ENCODE results near the gene TIMM50. TPM values are rescaled to one million over a fixed set of nuclear protein-coding genes. Genes with fewer than 3 reads are reported as not detected.

Gene TIMM50
- polyA plus RNA-seq, 1 donor from 2014 or later, result 66.2 TPM

GRCh38 chr19:39506944-39507714 is 26.5 kb downstream of the TIMM50 start:
- H3K4me2 ChIP-seq (ENCODE audit: low read length), result peak overlapping the region; percentile 62
- H3F3A ChIP-seq (ENCODE audit: insufficient read depth, low read length, poor library complexity, severe bottlenecking), result no peaks in the 10 kb centered on the region
- no peaks in the 10 kb centered on the region for H3K79me2 ChIP-seq (replicated peaks; ENCODE audit: insufficient read depth, low read length)
- TF ChIP-seq, protein P1, sequence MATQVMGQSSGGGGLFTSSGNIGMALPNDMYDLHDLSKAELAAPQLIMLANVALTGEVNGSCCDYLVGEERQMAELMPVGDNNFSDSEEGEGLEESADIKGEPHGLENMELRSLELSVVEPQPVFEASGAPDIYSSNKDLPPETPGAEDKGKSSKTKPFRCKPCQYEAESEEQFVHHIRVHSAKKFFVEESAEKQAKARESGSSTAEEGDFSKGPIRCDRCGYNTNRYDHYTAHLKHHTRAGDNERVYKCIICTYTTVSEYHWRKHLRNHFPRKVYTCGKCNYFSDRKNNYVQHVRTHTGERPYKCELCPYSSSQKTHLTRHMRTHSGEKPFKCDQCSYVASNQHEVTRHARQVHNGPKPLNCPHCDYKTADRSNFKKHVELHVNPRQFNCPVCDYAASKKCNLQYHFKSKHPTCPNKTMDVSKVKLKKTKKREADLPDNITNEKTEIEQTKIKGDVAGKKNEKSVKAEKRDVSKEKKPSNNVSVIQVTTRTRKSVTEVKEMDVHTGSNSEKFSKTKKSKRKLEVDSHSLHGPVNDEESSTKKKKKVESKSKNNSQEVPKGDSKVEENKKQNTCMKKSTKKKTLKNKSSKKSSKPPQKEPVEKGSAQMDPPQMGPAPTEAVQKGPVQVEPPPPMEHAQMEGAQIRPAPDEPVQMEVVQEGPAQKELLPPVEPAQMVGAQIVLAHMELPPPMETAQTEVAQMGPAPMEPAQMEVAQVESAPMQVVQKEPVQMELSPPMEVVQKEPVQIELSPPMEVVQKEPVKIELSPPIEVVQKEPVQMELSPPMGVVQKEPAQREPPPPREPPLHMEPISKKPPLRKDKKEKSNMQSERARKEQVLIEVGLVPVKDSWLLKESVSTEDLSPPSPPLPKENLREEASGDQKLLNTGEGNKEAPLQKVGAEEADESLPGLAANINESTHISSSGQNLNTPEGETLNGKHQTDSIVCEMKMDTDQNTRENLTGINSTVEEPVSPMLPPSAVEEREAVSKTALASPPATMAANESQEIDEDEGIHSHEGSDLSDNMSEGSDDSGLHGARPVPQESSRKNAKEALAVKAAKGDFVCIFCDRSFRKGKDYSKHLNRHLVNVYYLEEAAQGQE (IDR thresholded peaks at IDR 0.05; ENCODE audit: borderline replicate concordance), result peak; percentile 24
- TF ChIP-seq EP300 (conservative IDR thresholded peaks at IDR 0.05; ENCODE audit: poor library complexity, severe bottlenecking) (peak; percentile 32), SMC3 (conservative IDR thresholded peaks at IDR 0.05; ENCODE audit: poor library complexity) (peak; percentile 18), MXI1 (conservative IDR thresholded peaks at IDR 0.05; ENCODE audit: poor library complexity, severe bottlenecking) (peak; percentile 95), RAD21 (conservative IDR thresholded peaks at IDR 0.05) (no peak), POLR2AphosphoS5 (IDR thresholded peaks at IDR 0.05) (peak; percentile 51), TAF1 (IDR thresholded peaks at IDR 0.05; ENCODE audit: low read depth) (no peak), EZH2 (IDR thresholded peaks at IDR 0.05; ENCODE audit: borderline replicate concordance, insufficient read depth, low read length, poor library complexity, severe bottlenecking) (no peak)
- TF ChIP-seq, protein P2, sequence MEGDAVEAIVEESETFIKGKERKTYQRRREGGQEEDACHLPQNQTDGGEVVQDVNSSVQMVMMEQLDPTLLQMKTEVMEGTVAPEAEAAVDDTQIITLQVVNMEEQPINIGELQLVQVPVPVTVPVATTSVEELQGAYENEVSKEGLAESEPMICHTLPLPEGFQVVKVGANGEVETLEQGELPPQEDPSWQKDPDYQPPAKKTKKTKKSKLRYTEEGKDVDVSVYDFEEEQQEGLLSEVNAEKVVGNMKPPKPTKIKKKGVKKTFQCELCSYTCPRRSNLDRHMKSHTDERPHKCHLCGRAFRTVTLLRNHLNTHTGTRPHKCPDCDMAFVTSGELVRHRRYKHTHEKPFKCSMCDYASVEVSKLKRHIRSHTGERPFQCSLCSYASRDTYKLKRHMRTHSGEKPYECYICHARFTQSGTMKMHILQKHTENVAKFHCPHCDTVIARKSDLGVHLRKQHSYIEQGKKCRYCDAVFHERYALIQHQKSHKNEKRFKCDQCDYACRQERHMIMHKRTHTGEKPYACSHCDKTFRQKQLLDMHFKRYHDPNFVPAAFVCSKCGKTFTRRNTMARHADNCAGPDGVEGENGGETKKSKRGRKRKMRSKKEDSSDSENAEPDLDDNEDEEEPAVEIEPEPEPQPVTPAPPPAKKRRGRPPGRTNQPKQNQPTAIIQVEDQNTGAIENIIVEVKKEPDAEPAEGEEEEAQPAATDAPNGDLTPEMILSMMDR (IDR thresholded peaks at IDR 0.05; ENCODE audit: poor library complexity, severe bottlenecking), result no peak
- H2AFZ ChIP-seq (ENCODE audit: low read depth, low read length), result peak overlapping the region; percentile 69
- H3K9me3 ChIP-seq (ENCODE audit: low read length), result no peaks in the 10 kb centered on the region
- H4K20me1 ChIP-seq (ENCODE audit: insufficient read depth), result no peaks in the 10 kb centered on the region
- peak overlapping the region; percentile 84 for H3K4me3 ChIP-seq (ENCODE audit: low read length)
- peak overlapping the region; percentile 37 for H3K27ac ChIP-seq (ENCODE audit: low read length)
- H3K9me2 ChIP-seq (ENCODE audit: insufficient read depth, low read length), result no peaks in the 10 kb centered on the region
- no peaks in the 10 kb centered on the region for H3K36me3 ChIP-seq (ENCODE audit: insufficient read depth, low read length)
- peak overlapping the region; percentile 65 for H3K9ac ChIP-seq (ENCODE audit: low read length)
- no peaks in the 10 kb centered on the region for H3K27me3 ChIP-seq (ENCODE audit: insufficient read depth, low read depth, low read length)

DNA sequence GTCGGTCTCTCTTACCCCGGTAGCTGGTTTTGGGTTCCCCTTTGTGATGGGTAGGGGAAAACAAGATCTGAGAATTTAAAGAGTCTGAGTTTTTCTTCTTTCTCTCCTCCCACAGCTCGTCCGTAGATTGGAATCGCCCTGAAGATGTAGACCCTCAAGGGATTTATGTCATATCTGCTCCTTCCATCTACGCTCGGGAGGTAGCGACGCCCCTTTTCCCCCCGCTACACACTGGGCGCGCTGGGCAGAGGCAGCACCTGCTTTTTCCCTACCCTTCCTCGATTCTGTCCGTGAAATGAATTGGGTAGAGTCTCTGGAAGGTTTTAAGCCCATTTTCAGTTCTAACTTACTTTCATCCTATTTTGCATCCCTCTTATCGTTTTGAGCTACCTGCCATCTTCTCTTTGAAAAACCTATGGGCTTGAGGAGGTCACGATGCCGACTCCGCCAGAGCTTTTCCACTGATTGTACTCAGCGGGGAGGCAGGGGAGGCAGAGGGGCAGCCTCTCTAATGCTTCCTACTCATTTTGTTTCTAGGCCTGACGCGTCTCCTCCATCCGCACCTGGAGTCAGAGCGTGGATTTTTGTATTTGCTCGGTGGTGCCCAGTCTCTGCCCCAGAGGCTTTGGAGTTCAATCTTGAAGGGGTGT is 27.2 kb downstream of the TIMM50 start:
- Histone ChIP-seq H2AFZ (ENCODE audit: low read depth, low read length) (peak overlapping the region; percentile 29), H3K79me2 (replicated peaks; ENCODE audit: insufficient read depth, low read length) (no peaks in the 10 kb centered on the region), H3K4me3 (ENCODE audit: low read length) (peak overlapping the region; percentile 84), H3K36me3 (ENCODE audit: insufficient read depth, low read length) (no peaks in the 10 kb centered on the region), H3K9me3 (ENCODE audit: low read length) (no peaks in the 10 kb centered on the region), H3F3A (ENCODE audit: insufficient read depth, low read length, poor library complexity, severe bottlenecking) (no peaks in the 10 kb centered on the region), H3K9me2 (ENCODE audit: insufficient read depth, low read length) (no peaks in the 10 kb centered on the region), H3K27ac (ENCODE audit: low read length) (no peak overlapping the region), H3K4me2 (ENCODE audit: low read length) (peak overlapping the region; percentile 62), H3K9ac (ENCODE audit: low read length) (peak overlapping the region; percentile 65), H4K20me1 (ENCODE audit: insufficient read depth) (no peaks in the 10 kb centered on the region), H3K27me3 (ENCODE audit: insufficient read depth, low read depth, low read length) (peaks cover under 1% of the 10 kb centered on the region)
- TF ChIP-seq MXI1 (conservative IDR thresholded peaks at IDR 0.05; ENCODE audit: poor library complexity, severe bottlenecking), result no peak
- no peak for TF ChIP-seq RAD21 (conservative IDR thresholded peaks at IDR 0.05)
- no peak for TF ChIP-seq SMC3 (conservative IDR thresholded peaks at IDR 0.05; ENCODE audit: poor library complexity)
- TF ChIP-seq, protein P1 (IDR thresholded peaks at IDR 0.05; ENCODE audit: borderline replicate concordance), result no peak

Data from neural cell (in vitro differentiated cells).